ENCODE data around the gene MTURN.

- TF ChIP-seq EP300 (IDR thresholded peaks at IDR 0.05) (no peak), CTCF (IDR thresholded peaks at IDR 0.05) (no peak)
Measured at GRCh38 chr7:30207376-30207775, 72.6 kb downstream of the MTURN start.
